ENCODE measurements around the gene PHACTR2.

The PHACTR2 gene

DNA sequence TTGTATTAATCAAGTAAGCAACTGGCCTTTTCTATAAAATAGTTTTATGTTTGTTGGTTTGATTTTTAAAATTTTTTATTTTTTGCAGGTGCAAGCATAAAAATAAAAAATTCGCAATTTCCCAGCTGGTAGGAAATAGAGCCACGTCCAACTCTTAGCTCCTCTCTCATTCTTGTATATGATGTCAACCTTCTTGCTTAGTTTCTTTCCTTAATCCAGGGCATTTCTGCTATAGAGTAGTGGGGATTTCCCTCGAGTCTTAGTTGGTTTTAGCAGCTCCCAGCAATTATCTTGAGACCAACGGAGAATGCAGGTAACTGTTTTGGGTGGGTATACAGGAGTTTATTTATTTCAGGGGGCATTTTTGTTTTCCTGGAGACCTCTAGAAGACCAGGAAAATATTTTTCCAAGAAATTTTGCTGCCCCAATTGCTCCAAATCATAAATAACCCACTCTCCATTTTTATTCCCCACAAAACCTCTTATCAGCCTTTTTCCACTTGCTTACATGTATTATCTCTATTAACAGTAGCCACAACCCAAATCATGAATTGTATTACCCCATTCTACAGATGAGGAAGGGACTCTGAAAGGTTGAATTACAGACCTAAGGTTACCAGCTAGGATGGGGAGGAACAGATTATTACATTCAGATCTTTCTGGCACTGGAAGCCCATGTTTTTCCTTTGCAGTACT lies 18.4 kb downstream of the PHACTR2 start:
- no peak overlapping the region for H2BK12ac ChIP-seq (ENCODE audit: low read length)
- peaks cover 4 to 11% of the 10 kb centered on the region in 2 donors for H3K4me1 ChIP-seq (ENCODE audit: control insufficient read depth in 2 of 2, insufficient read depth in 1 of 2, low read depth in 1 of 2, low read length in 2 of 2)
- DNase-seq (ENCODE audit: low spot score), result no peak
- H2AFZ ChIP-seq (ENCODE audit: low read length), result no peak overlapping the region
- H2BK120ac ChIP-seq (ENCODE audit: low read depth, low read length), result no peak overlapping the region
- H4K8ac ChIP-seq (ENCODE audit: low read depth, low read length), result no peak overlapping the region
- no peak overlapping the region for H3K4me3 ChIP-seq (ENCODE audit: low read length in 2 of 2)
- no peak overlapping the region for H2AK5ac ChIP-seq (ENCODE audit: low read depth, low read length)
- H3K23ac ChIP-seq (ENCODE audit: low read depth, low read length, poor library complexity), result no peak overlapping the region
- H4K91ac ChIP-seq (ENCODE audit: low read depth, low read length, poor library complexity), result no peak overlapping the region
- no peaks in the 10 kb centered on the region for H3K79me1 ChIP-seq (ENCODE audit: low read depth, low read length)
- no peak overlapping the region for H3K14ac ChIP-seq (ENCODE audit: low read length)
- H3K18ac ChIP-seq (ENCODE audit: low read length), result no peak overlapping the region
- H2BK15ac ChIP-seq (ENCODE audit: low read length), result no peak overlapping the region
- H3K27ac ChIP-seq (replicated peaks; ENCODE audit: low read length), result no peak overlapping the region
- H3K27me3 ChIP-seq (ENCODE audit: control insufficient read depth in 3 of 3, insufficient read depth in 3 of 3, low read depth in 1 of 3, low read length in 3 of 3), result no peaks in the 10 kb centered on the region
- H3K4me2 ChIP-seq (ENCODE audit: insufficient read depth, low read length, poor library complexity, severe bottlenecking), result no peak overlapping the region
- no peak overlapping the region for H2BK5ac ChIP-seq (ENCODE audit: low read length)
- no peak overlapping the region for H3K9ac ChIP-seq (ENCODE audit: low read depth, low read length, poor library complexity)
- no CpG with 5 or more reads among the region's 4 CpGs for WGBS, 2 donors (ENCODE audit: extremely low coverage in 2 of 2, insufficient read length in 2 of 2, insufficient replicate concordance in 1 of 2)
- H3K9me3 ChIP-seq (replicated peaks in 1 of 2; ENCODE audit: control insufficient read depth in 2 of 2, insufficient read depth in 1 of 2, low read depth in 1 of 2, low read length in 2 of 2), result peaks cover 0 to 5% of the 10 kb centered on the region in 2 donors
- no peak overlapping the region for H3K4ac ChIP-seq (ENCODE audit: low read length)
- no peaks in the 10 kb centered on the region for H3K36me3 ChIP-seq (replicated peaks in 1 of 2; ENCODE audit: control insufficient read depth in 2 of 2, insufficient read depth in 2 of 2, low read length in 2 of 2)

DNA sequence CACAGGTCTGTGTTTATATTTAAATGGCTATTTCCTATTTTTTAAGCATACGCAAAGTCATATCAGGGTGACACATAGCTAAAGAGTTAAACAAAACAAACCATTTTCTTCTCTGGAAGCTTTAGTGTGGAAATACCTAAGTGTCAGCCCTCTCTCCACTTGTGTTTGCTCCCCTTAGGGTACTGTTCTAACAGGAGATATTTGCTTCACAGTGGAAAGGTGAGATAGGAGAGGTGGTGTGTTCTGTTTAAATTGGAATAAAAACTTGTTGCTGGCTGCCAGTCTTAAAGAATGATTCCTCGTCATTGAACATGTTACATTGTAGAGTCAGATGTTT lies 18.9 kb downstream of the PHACTR2 start:
- Histone ChIP-seq H3K9me3 (replicated peaks in 1 of 2; ENCODE audit: control insufficient read depth in 2 of 2, insufficient read depth in 1 of 2, low read depth in 1 of 2, low read length in 2 of 2) (peaks cover 0 to 5% of the 10 kb centered on the region in 2 donors), H2BK15ac (ENCODE audit: low read length) (no peak overlapping the region), H2BK12ac (ENCODE audit: low read length) (no peak overlapping the region), H2AK5ac (ENCODE audit: low read depth, low read length) (no peak overlapping the region), H3K79me1 (ENCODE audit: low read depth, low read length) (no peaks in the 10 kb centered on the region), H3K4me1 (ENCODE audit: control insufficient read depth in 2 of 2, insufficient read depth in 1 of 2, low read depth in 1 of 2, low read length in 2 of 2) (peaks cover 4 to 6% of the 10 kb centered on the region in 2 donors), H3K18ac (ENCODE audit: low read length) (no peak overlapping the region), H2AFZ (ENCODE audit: low read length) (no peak overlapping the region), H3K4ac (ENCODE audit: low read length) (no peak overlapping the region), H3K4me2 (ENCODE audit: insufficient read depth, low read length, poor library complexity, severe bottlenecking) (no peak overlapping the region), H3K9ac (ENCODE audit: low read depth, low read length, poor library complexity) (no peak overlapping the region), H3K27me3 (ENCODE audit: control insufficient read depth in 3 of 3, insufficient read depth in 3 of 3, low read depth in 1 of 3, low read length in 3 of 3) (no peaks in the 10 kb centered on the region), H3K27ac (replicated peaks; ENCODE audit: low read length) (no peak overlapping the region), H2BK120ac (ENCODE audit: low read depth, low read length) (no peak overlapping the region), H3K14ac (ENCODE audit: low read length) (no peak overlapping the region), H3K23ac (ENCODE audit: low read depth, low read length, poor library complexity) (no peak overlapping the region), H3K4me3 (ENCODE audit: low read length in 2 of 2) (no peak overlapping the region), H2BK5ac (ENCODE audit: low read length) (no peak overlapping the region), H3K36me3 (replicated peaks in 1 of 2; ENCODE audit: control insufficient read depth in 2 of 2, insufficient read depth in 2 of 2, low read length in 2 of 2) (no peaks in the 10 kb centered on the region), H4K8ac (ENCODE audit: low read depth, low read length) (no peak overlapping the region), H4K91ac (ENCODE audit: low read depth, low read length, poor library complexity) (no peak overlapping the region)
- WGBS, 2 donors (ENCODE audit: extremely low coverage in 2 of 2, insufficient read length in 2 of 2, insufficient replicate concordance in 1 of 2), result no CpG with 5 or more reads among the region's 2 CpGs
- no peak for DNase-seq (ENCODE audit: low spot score)

GRCh38 chr6:143697076-143697800 lies 19.5 kb downstream of the PHACTR2 start:
- no CpG with 5 or more reads among the region's 2 CpGs for WGBS, 2 donors (ENCODE audit: extremely low coverage in 2 of 2, insufficient read length in 2 of 2, insufficient replicate concordance in 1 of 2)
- H3K9ac ChIP-seq (ENCODE audit: low read depth, low read length, poor library complexity), result no peak overlapping the region
- H3K18ac ChIP-seq (ENCODE audit: low read length), result no peak overlapping the region
- peaks cover 0 to 5% of the 10 kb centered on the region in 2 donors for H3K9me3 ChIP-seq (replicated peaks in 1 of 2; ENCODE audit: control insufficient read depth in 2 of 2, insufficient read depth in 1 of 2, low read depth in 1 of 2, low read length in 2 of 2)
- H3K23ac ChIP-seq (ENCODE audit: low read depth, low read length, poor library complexity), result no peak overlapping the region
- no peak for DNase-seq (ENCODE audit: low spot score)
- no peak overlapping the region for H2BK5ac ChIP-seq (ENCODE audit: low read length)
- no peak overlapping the region for H3K14ac ChIP-seq (ENCODE audit: low read length)
- H2AFZ ChIP-seq (ENCODE audit: low read length), result no peak overlapping the region
- no peak overlapping the region for H3K27ac ChIP-seq (replicated peaks; ENCODE audit: low read length)
- H3K4me2 ChIP-seq (ENCODE audit: insufficient read depth, low read length, poor library complexity, severe bottlenecking), result no peak overlapping the region
- H2BK12ac ChIP-seq (ENCODE audit: low read length), result no peak overlapping the region
- no peak overlapping the region for H2BK120ac ChIP-seq (ENCODE audit: low read depth, low read length)
- no peak overlapping the region for H2AK5ac ChIP-seq (ENCODE audit: low read depth, low read length)
- no peak overlapping the region for H4K91ac ChIP-seq (ENCODE audit: low read depth, low read length, poor library complexity)
- H3K27me3 ChIP-seq (ENCODE audit: control insufficient read depth in 3 of 3, insufficient read depth in 3 of 3, low read depth in 1 of 3, low read length in 3 of 3), result no peaks in the 10 kb centered on the region
- no peak overlapping the region for H4K8ac ChIP-seq (ENCODE audit: low read depth, low read length)
- H3K4me1 ChIP-seq (ENCODE audit: control insufficient read depth in 2 of 2, insufficient read depth in 1 of 2, low read depth in 1 of 2, low read length in 2 of 2), result peaks cover under 1 to 3% of the 10 kb centered on the region in 2 donors
- H3K4me3 ChIP-seq (ENCODE audit: low read length in 2 of 2), result no peak overlapping the region
- H3K36me3 ChIP-seq (replicated peaks in 1 of 2; ENCODE audit: control insufficient read depth in 2 of 2, insufficient read depth in 2 of 2, low read length in 2 of 2), result no peaks in the 10 kb centered on the region
- no peak overlapping the region for H2BK15ac ChIP-seq (ENCODE audit: low read length)
- H3K4ac ChIP-seq (ENCODE audit: low read length), result no peak overlapping the region
- H3K79me1 ChIP-seq (ENCODE audit: low read depth, low read length), result no peaks in the 10 kb centered on the region

GRCh38 chr6:143698329-143698728 lies 20.6 kb downstream of the PHACTR2 start:
- H2AFZ ChIP-seq (ENCODE audit: low read length), result no peak overlapping the region
- no peaks in the 10 kb centered on the region for H3K36me3 ChIP-seq (replicated peaks in 1 of 2; ENCODE audit: control insufficient read depth in 2 of 2, insufficient read depth in 2 of 2, low read length in 2 of 2)
- H3K27me3 ChIP-seq (ENCODE audit: control insufficient read depth in 3 of 3, insufficient read depth in 3 of 3, low read depth in 1 of 3, low read length in 3 of 3), result no peaks in the 10 kb centered on the region
- H2BK5ac ChIP-seq (ENCODE audit: low read length), result no peak overlapping the region
- H4K91ac ChIP-seq (ENCODE audit: low read depth, low read length, poor library complexity), result no peak overlapping the region
- no peaks in the 10 kb centered on the region for H3K4me1 ChIP-seq (ENCODE audit: control insufficient read depth in 2 of 2, insufficient read depth in 1 of 2, low read depth in 1 of 2, low read length in 2 of 2)
- DNase-seq (ENCODE audit: low spot score), result no peak
- no peak overlapping the region for H3K27ac ChIP-seq (replicated peaks; ENCODE audit: low read length)
- no CpG with 5 or more reads among the region's 3 CpGs for WGBS, 2 donors (ENCODE audit: extremely low coverage in 2 of 2, insufficient read length in 2 of 2, insufficient replicate concordance in 1 of 2)
- H4K8ac ChIP-seq (ENCODE audit: low read depth, low read length), result no peak overlapping the region
- no peak overlapping the region for H2BK120ac ChIP-seq (ENCODE audit: low read depth, low read length)
- H3K18ac ChIP-seq (ENCODE audit: low read length), result no peak overlapping the region
- no peak overlapping the region for H3K14ac ChIP-seq (ENCODE audit: low read length)
- no peak overlapping the region for H2BK15ac ChIP-seq (ENCODE audit: low read length)
- H3K4me2 ChIP-seq (ENCODE audit: insufficient read depth, low read length, poor library complexity, severe bottlenecking), result no peak overlapping the region
- no peak overlapping the region for H3K4me3 ChIP-seq (ENCODE audit: low read length in 2 of 2)
- H3K79me1 ChIP-seq (ENCODE audit: low read depth, low read length), result no peaks in the 10 kb centered on the region
- H3K9ac ChIP-seq (ENCODE audit: low read depth, low read length, poor library complexity), result no peak overlapping the region
- H2AK5ac ChIP-seq (ENCODE audit: low read depth, low read length), result no peak overlapping the region
- H3K9me3 ChIP-seq (replicated peaks in 1 of 2; ENCODE audit: control insufficient read depth in 2 of 2, insufficient read depth in 1 of 2, low read depth in 1 of 2, low read length in 2 of 2), result peaks cover 0 to 5% of the 10 kb centered on the region in 2 donors
- no peak overlapping the region for H2BK12ac ChIP-seq (ENCODE audit: low read length)
- no peak overlapping the region for H3K23ac ChIP-seq (ENCODE audit: low read depth, low read length, poor library complexity)
- H3K4ac ChIP-seq (ENCODE audit: low read length), result no peak overlapping the region
